Thyroid gland (tissue), 4 donors: Measurements from ENCODE around the gene CIPC.

ENCODE experiments used
- POLR2A ChIP-seq, 2 donors: fragments of 450-650 bp; IDR thresholded peaks; one replicate each; pipeline ENCODE4 v1.6.1; 2017; ENCODE audit warnings: antibody characterized with exemption in 2 of 2, mild to moderate bottlenecking in 2 of 2, moderate library complexity in 1 of 2
- TF ChIP-seq, protein P1 (sequence below), 6 experiments: fragments of 200-600 bp in 3 of 6; fragments of 450-650 bp in 3 of 6; sonication (generic) in 3 of 6; IDR thresholded peaks; one replicate each; pipeline ENCODE4 v1.5.1; 2016 to 2019; ENCODE audit warnings: antibody characterized with exemption in 6 of 6, mild to moderate bottlenecking in 2 of 6, inconsistent platforms in 1 of 6, moderate library complexity in 1 of 6

DNA sequence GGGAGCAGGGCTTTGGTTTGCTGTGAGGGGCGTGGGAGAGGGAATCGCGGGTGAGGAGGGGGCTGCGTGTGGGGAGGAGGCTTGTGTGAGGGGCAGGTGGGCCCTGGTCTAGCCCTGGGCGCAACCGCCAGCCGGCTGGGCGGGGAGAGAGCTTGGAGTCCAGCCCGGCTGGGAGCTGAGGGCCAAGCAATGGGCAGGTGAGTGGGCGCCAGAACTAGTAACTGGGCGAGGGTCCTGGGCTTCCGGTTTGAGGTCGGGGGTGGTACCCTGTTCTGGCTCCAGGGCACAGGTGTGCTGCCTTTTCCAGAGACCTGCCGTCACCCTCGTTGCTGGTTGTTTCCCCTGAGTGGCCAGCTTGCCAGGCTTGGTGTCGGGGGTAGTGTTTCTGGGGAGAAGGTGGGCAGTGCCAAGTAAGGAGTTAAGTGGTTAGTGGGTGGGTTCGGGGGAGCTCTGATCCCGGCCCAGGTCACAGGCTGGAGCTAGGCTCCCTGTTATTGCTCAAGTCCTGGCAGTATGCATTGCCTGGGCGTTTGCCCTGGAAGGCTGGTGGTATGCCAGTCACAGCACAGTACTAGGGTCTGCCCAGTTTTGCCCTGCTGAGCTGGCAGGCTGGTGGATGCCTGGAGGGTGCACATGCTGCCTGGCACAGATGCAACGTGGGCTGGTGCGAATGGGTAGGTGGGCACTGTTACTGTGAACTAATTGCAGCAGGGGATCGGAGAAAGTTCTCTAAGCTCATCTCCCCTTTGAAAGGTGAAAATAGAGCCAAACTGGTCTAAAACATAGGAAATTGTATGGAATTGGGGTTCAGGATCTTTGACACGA lies 683 bp downstream of the CIPC start:
- TF ChIP-seq, protein P1, sequence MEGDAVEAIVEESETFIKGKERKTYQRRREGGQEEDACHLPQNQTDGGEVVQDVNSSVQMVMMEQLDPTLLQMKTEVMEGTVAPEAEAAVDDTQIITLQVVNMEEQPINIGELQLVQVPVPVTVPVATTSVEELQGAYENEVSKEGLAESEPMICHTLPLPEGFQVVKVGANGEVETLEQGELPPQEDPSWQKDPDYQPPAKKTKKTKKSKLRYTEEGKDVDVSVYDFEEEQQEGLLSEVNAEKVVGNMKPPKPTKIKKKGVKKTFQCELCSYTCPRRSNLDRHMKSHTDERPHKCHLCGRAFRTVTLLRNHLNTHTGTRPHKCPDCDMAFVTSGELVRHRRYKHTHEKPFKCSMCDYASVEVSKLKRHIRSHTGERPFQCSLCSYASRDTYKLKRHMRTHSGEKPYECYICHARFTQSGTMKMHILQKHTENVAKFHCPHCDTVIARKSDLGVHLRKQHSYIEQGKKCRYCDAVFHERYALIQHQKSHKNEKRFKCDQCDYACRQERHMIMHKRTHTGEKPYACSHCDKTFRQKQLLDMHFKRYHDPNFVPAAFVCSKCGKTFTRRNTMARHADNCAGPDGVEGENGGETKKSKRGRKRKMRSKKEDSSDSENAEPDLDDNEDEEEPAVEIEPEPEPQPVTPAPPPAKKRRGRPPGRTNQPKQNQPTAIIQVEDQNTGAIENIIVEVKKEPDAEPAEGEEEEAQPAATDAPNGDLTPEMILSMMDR (IDR thresholded peaks at IDR 0.05) = no peak
- TF ChIP-seq POLR2A (IDR thresholded peaks at IDR 0.05) = no peak
